Natural killer cell (primary cell): ENCODE measurements around the gene KLHL3. TPM values are rescaled to one million over a fixed set of nuclear protein-coding genes. Genes with fewer than 3 reads are reported as not detected.

Experiments used
- ATAC-seq, 3 donors: fragments of 150-1000 bp in 2 of 3; fragments of 200-7000 bp in 1 of 3; cut with Tn5 transposase; 1 replicate in 1 of 3; 2 replicates in 2 of 3; pipeline ENCODE4 v1.10.0; 2021; ENCODE audit warnings: mild to moderate bottlenecking in 2 of 3, moderate library complexity in 2 of 3
- DNase-seq, 2 donors: peaks; one replicate each; pipeline versions ENCODE4 v3.0.0 to v3.0.0-alpha.2; 2013 to 2021; ENCODE audit warnings: mixed read lengths in 1 of 2
- H3K27ac ChIP-seq: one replicate; pipeline ENCODE4 v1.5.1; 2013; ENCODE audit warnings: mild to moderate bottlenecking, low read length
- H3K27me3 ChIP-seq: one replicate; pipeline ENCODE4 v1.6.1; 2013; ENCODE audit warnings: low read length; ENCODE audit not compliant: control insufficient read depth, insufficient read depth
- H3K36me3 ChIP-seq: one replicate; pipeline ENCODE4 v1.6.1; 2013; ENCODE audit warnings: low read length; ENCODE audit not compliant: control insufficient read depth, insufficient read depth
- H3K4me1 ChIP-seq: one replicate; pipeline ENCODE4 v1.6.1; 2013; ENCODE audit warnings: low read length; ENCODE audit not compliant: control insufficient read depth, insufficient read depth
- H3K4me3 ChIP-seq: one replicate; pipeline ENCODE4 v1.5.1; 2013; ENCODE audit warnings: low read length
- H3K9me3 ChIP-seq: one replicate; pipeline ENCODE4 v1.6.1; 2013; ENCODE audit warnings: low read length; ENCODE audit not compliant: control insufficient read depth, insufficient read depth
- H3K27ac Mint-ChIP-seq, 2 donors: one replicate each; pipeline ENCODE4 v1.8.0; 2022; ENCODE audit warnings: mild to moderate bottlenecking in 2 of 2, mixed read lengths in 2 of 2, moderate library complexity in 1 of 2
- H3K27me3 Mint-ChIP-seq, 2 donors: one replicate each; pipeline ENCODE4 v1.8.0; 2022; ENCODE audit warnings: low read depth in 2 of 2, mixed read lengths in 2 of 2
- H3K36me3 Mint-ChIP-seq: one replicate; pipeline ENCODE4 v1.8.0; 2022; ENCODE audit warnings: mixed read lengths
- H3K4me1 Mint-ChIP-seq, 2 donors: one replicate each; pipeline ENCODE4 v1.8.0; 2022; ENCODE audit warnings: mixed read lengths in 2 of 2
- H3K4me3 Mint-ChIP-seq: one replicate; pipeline ENCODE4 v1.8.0; 2022; ENCODE audit warnings: mild to moderate bottlenecking, moderate library complexity, mixed read lengths
- H3K9me3 Mint-ChIP-seq, 2 donors: one replicate each; pipeline ENCODE4 v1.8.0; 2022; ENCODE audit warnings: mixed read lengths in 2 of 2
- WGBS: methylation state at CpG from one replicate; pipeline ENCODE4 v1.1.7; 2013; ENCODE audit warnings: missing lambda C conversion rate; ENCODE audit not compliant: insufficient coverage; 5-methylcytosine and 5-hydroxymethylcytosine counted together
- intact Hi-C: fragments of 100-400 bp; cut with micrococcal nuclease; formaldehyde crosslinking; loops from one replicate; pipeline ENCODE4 v1.14.2; 2022
- total RNA-seq, 4 donors: library from RNA; stranded (reverse); fragments of 120-200 nt in 1 of 4; gene quantifications; one replicate each; pipeline versions ENCODE4 v1.2.3 to v1.2.4, GENCODE V29; 2013 to 2022
- TF ChIP-seq, protein P1 (sequence below): fragments of 200-600 bp; IDR thresholded peaks from one replicate; pipeline ENCODE4 v1.8.0; 2022; ENCODE audit warnings: antibody characterized with exemption

Gene KLHL3
- total RNA-seq, 3 donors from 2014 or later (not counting 1 experiment from before 2014, with no cell fraction given) = 11.2 to 14.0 (median 13.2) TPM

- H3K27ac ChIP-seq = no peak overlapping the region
- H3K9me3 ChIP-seq = no peaks in the 10 kb centered on the region
- H3K4me1 Mint-ChIP-seq = peaks cover 6 to 14% of the 10 kb centered on the region in 2 donors
- H3K27me3 ChIP-seq = no peaks in the 10 kb centered on the region
- no peak overlapping the region for H3K4me3 Mint-ChIP-seq
- no peaks in the 10 kb centered on the region for H3K27me3 Mint-ChIP-seq
- no peak overlapping the region for H3K4me3 ChIP-seq
- peaks cover 7% of the 10 kb centered on the region for H3K4me1 ChIP-seq
- TF ChIP-seq, protein P1, sequence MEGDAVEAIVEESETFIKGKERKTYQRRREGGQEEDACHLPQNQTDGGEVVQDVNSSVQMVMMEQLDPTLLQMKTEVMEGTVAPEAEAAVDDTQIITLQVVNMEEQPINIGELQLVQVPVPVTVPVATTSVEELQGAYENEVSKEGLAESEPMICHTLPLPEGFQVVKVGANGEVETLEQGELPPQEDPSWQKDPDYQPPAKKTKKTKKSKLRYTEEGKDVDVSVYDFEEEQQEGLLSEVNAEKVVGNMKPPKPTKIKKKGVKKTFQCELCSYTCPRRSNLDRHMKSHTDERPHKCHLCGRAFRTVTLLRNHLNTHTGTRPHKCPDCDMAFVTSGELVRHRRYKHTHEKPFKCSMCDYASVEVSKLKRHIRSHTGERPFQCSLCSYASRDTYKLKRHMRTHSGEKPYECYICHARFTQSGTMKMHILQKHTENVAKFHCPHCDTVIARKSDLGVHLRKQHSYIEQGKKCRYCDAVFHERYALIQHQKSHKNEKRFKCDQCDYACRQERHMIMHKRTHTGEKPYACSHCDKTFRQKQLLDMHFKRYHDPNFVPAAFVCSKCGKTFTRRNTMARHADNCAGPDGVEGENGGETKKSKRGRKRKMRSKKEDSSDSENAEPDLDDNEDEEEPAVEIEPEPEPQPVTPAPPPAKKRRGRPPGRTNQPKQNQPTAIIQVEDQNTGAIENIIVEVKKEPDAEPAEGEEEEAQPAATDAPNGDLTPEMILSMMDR = no peak
- H3K36me3 Mint-ChIP-seq = no peaks in the 10 kb centered on the region
- H3K27ac Mint-ChIP-seq = no peak overlapping the region
- intact Hi-C loops = no loop called here
- ATAC-seq = no peak
- WGBS = 50% methylated on average over 1 of the region's 1 CpG
- no peaks in the 10 kb centered on the region for H3K9me3 Mint-ChIP-seq
- no peak for DNase-seq
- peaks cover 3% of the 10 kb centered on the region for H3K36me3 ChIP-seq
Observed at GRCh38 chr5:137696481-137696880, 39.4 kb downstream of the KLHL3 start.

- Histone ChIP-seq H3K4me3 (no peak overlapping the region), H3K4me1 (peaks cover 7% of the 10 kb centered on the region), H3K27ac (no peak overlapping the region), H3K27me3 (no peaks in the 10 kb centered on the region), H3K9me3 (no peaks in the 10 kb centered on the region), H3K36me3 (peaks cover 3% of the 10 kb centered on the region)
- peak overlapping the region in 1 of 2 donors; percentile 1 for H3K27ac Mint-ChIP-seq
- TF ChIP-seq, protein P1 = no peak
- H3K9me3 Mint-ChIP-seq = no peaks in the 10 kb centered on the region
- intact Hi-C loops = no loop called here
- no peaks in the 10 kb centered on the region for H3K36me3 Mint-ChIP-seq
- H3K4me1 Mint-ChIP-seq = peaks cover 6 to 14% of the 10 kb centered on the region in 2 donors
- DNase-seq = peak in 1 of 2 donors; percentile 66
- no peaks in the 10 kb centered on the region for H3K27me3 Mint-ChIP-seq
- WGBS = 18% methylated on average over 2 of the region's 4 CpGs
- no peak overlapping the region for H3K4me3 Mint-ChIP-seq
- peak in 1 of 3 donors; percentile 45 for ATAC-seq
Observed at GRCh38 chr5:137695651-137696428, 40.0 kb downstream of the KLHL3 start.

DNA sequence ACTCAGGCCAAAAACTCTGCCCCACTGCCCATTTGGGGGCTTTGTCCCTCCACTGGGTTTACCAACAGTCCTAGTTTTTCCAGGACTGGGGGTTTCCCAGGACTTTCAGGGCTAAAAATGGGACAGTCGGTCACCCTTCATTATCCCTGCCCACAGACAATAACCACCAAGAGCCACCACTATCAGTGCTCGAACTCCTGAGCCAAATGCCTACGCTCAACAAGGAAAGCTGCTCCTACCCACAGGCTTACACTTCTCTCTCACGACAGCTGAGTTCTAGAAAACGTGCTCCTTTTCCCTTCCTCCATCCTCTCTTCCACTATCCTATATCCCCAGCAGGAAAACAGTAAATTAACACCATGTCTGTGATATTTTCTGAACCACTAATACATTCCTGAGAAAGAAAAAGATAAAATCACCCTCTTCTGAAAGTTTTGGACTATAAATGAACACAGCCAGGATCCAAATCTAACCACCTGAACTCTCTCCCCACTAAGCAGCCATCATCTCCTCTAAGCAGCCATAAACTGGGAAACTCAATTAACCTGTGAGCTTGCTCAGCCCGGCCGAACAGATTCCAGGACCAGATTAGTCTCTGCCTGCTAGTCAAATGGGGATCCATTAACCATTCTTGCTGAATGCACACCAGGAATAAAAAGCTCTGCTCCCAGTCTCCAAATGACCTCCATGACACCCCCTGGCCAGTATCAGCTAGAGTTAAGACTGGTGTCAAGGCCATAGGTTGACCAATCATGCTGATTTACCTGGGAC lies 41.8 kb downstream of the KLHL3 start:
- H3K27me3 ChIP-seq = no peaks in the 10 kb centered on the region
- Mint-ChIP-seq H3K4me1 (peaks cover 6 to 14% of the 10 kb centered on the region in 2 donors), H3K27ac (peak overlapping the region in 1 of 2 donors; percentile 51), H3K36me3 (no peaks in the 10 kb centered on the region), H3K4me3 (no peak overlapping the region), H3K27me3 (no peaks in the 10 kb centered on the region), H3K9me3 (no peaks in the 10 kb centered on the region)
- TF ChIP-seq, protein P1 = no peak
- intact Hi-C loops = no loop called here
- no peaks in the 10 kb centered on the region for H3K9me3 ChIP-seq
- WGBS = 92% methylated on average over 7 of the region's 7 CpGs
- ATAC-seq = no peak
- peaks cover 7% of the 10 kb centered on the region for H3K4me1 ChIP-seq
- H3K27ac ChIP-seq = no peak overlapping the region
- no peak for DNase-seq
- H3K36me3 ChIP-seq = peaks cover 3% of the 10 kb centered on the region
- no peak overlapping the region for H3K4me3 ChIP-seq
